Activated CD4-positive, alpha-beta T cell treated with anti-CD3 and anti-CD28 coated beads for 24 hours (primary cell): ENCODE data around the gene GTPBP3.

Source experiments
- DNase-seq, 2 donors: peaks; one replicate each; pipeline ENCODE4 v3.0.0-alpha.2; 2020; ENCODE audit warnings: low read depth in 2 of 2

GTPBP3 gene

DNA sequence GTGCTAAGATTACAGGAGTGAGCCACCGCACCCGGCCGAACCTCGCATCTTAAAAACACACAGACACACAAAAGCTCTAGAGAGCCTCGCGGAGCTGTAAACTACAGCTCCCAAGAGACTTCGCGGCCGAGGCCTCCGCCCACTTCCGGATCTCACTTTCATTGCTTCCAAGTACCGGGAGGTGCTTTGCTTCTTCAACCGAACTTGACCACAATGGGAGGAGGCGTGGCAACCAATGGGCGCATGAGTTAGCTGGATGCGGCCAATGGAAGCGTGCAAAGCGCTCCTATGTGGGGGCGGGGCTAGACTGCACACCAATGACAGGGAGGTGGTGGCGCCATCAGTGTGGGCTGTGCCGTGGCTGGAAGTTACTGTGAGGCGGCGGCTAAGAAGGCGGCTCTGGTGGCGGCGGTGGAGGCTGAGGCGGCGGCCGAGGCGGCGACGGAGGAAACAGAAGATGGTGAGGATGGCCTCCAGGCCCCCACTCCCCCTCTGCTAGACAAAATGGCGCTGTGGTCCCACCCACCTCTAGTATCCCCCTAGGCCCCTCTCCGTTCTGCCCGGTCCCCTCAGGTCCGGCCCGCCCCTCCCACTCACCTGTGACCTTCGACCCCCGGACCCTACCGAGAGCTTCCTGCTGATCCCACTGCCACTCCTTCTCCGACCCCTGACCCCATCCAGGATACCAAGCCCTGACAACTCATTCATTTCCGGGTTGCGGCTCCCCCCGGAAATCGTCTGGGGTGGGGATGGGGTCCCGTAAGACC, 28.0 kb upstream of the GTPBP3 start, which contains the start of gene DDA1:
Gene DDA1 (plus strand): TSS at position 366 of the 767 bp plus-strand sequence. CDS start 92 bp downstream, at position 458.
- peak; percentile 98 to 99 for DNase-seq

DNA sequence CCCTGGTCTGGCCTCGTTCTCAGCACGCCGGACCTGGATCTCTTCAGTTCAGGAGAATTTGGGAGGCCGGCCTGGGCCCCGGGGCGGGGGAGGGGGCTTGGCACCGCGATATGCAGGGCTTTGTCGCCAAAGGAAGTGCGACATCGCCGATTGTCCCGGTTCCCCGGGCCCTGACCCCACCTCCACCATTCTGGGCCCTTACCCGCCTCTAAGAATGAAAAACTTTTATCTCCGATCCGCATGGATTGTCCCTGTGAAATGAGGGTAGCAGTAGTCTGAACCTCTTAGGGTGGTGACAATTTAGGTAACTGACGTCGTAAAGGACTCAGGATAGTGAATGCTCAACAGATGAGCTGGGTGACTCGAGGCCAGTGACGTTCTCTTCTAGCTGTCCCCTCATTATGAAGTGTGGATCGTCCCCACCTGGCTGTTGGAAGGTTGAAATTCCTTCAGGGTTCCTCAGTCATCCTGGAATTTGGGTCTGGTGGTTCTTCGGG, 27.3 kb upstream of the GTPBP3 start:
- DNase-seq: no peak

DNA sequence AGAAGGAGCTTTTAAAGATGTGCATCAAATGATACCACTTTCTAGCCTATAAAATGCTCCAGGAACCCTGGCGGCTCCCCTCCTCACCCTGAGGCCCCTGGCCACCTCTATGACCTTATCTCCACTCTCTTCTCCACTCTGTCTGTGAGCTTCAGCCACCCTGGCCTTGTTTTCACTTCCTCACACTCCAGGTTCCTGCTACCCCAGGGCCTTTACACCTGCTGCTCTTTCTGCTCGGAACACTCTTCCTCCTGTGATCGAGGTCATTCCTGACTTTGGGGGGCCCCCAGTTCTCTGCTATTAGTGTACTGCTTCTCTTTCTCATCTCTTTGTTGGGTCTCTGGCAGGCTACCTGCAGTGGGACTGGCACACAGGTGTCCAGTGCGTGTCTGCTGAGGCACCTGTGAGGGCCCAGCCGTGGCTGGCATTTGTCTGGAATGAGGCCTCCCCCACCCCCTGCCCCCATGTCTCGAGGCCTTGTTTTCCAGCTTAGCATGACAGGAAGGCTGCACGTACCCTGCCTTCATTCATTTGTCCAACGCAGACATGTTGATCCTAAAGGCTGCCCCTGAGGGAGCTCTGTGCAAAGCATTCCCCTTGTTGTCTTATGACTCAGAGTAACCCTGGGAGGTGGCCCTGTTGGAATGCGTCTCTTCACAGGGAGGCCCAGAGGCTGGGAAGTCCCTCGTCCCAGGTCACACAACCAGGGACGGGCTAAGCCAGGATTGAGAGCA, 25.7 kb upstream of the GTPBP3 start:
- no peak for DNase-seq

DNA sequence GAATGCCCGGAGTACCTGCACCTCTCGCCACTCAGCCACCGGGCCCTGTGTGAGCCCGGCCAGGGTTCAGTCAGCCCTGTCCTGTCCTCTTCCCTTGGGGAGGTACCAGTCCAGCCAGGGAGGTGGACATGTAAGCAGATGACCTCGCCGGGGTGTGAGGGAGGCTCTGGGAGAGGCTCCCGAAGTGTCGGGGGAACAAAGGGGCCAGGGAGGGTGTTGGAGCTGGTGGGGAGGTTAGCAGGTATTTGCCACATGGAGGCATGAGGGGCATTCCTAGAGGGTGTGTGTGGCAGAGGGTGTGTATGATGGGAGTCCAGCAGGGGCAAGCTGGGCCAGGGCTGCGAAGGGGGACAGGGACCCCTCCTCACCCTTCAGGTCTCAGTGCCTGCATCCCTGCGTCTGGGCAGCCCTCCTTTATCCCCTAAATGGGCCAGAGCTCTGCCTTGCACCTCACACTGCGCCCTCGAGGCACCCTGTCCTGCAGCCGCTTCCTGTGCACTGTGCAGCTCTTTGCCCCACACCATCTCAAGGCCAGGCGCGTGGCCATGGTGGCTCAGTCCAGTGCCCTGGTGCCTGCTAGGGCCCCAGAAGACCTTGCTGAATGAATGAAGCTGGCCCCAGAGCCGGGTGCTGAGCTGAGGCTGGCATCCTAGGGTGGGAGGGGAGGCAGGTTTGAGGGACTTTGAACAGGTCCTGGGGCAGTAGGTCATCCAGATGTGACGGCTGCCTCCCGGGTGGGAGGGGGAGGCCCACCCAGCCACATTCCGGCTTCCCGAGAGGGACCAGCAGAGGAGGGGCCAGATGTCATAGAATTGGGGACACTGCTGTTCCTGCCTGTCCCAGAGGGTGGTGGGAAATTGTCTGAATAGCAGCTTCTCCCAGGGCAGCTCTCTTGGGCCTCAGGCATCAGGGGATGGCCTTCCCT, 24.9 kb upstream of the GTPBP3 start:
- DNase-seq: no peak

DNA sequence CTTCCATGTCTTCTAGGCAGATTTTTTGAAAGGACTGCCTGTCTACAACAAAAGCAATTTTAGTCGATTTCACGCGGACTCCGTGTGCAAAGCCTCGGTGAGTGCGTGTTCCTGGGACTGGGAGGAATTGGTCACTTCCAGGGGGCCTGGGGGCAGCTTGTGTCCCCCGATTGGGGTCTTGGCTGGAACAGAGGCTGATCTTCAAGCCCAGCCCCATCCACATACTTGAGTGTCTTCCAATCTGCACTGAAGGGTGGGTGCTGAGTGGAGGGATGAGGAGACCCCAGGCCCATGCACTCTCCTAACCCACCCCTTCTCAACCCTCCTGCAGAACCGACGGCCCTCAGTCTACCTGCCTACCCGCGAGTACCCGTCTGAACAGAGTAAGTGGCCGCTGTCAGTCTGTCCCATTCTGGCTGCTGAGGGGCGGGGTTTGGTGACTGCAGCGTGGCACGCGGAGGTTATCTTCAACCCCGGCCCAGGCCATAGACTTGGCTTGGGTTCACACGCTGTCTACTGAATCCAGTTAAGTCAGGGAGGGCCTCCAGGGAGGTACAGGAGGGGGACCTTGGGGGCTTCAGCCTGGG, 23.3 kb upstream of the GTPBP3 start:
- no peak for DNase-seq

DNA sequence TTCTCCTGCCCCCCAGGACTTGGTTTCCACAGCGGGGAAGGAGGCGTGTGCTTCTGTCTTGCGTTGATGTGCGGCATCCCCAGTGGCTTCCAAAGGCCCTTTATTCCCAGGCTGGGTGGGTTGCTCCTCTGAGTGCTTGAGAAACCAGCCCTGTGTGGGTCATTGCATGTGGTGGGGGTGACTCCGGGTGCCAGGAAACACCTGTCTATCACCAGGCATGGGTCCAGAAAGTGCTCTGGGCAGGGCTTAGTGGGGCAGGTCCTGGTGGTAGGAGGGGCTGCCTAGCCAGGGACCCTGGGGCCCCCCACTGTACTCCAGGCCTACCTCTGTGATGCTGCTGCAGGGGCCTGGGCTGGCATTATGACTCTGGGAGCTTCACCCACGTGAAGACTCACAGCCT, 18.4 kb upstream of the GTPBP3 start:
- no peak for DNase-seq

DNA sequence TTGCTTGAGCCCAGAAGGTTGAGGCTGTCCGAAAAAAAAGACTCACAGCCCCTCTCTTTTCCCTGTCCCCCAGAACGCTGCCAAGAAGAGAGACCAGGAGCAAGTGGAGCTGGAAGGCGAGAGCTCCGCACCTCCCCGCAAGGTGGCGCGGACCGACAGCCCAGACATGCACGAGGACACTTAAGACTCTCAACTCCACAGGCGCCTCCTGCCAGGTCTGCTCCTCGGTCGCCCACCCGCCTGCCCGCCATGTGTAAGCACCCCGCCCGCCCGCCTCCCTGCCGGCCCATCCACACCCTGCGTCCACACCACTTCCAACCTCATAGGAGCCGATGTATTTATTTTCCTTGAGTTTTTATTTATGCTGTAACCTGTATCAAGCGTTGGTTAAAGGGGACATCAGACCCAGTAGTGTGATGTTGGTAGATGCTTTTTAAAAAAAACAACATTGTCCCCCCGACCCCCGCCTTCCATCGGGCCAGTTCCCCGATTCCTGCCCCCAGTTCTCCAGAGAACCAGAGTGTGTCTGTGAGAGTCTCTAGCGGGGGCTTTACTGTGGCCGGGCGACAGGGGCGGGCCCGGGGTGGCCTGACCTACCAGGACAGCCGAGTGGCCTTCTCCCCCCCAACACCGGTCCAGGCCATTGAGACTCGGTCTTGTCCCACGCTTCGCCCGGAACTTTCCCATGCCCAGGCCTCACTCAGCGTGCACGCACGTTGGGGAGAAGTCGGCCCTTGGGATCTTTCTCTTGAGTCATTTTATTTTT, 17.7 kb upstream of the GTPBP3 start:
- no peak for DNase-seq

DNA sequence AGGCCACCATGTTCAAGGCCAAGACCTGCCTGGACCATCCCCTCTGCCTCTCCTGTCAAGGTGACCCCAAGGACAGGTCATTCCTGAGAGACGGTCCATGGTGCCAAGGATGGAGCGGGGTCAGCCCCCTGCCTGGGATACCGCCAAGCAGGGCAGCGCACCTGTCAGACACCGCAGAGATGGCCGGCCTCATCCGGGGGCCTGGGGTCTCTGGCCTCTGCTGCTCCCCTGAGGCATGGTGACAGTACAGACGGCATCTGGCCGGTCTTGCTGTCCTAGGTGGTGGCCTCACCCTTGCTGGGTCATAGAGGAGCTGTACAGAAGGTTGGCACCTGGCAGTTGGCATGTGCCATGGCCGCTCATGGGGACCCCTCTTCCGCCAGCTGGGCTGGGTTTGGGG, 16.9 kb upstream of the GTPBP3 start:
- DNase-seq: no peak

DNA sequence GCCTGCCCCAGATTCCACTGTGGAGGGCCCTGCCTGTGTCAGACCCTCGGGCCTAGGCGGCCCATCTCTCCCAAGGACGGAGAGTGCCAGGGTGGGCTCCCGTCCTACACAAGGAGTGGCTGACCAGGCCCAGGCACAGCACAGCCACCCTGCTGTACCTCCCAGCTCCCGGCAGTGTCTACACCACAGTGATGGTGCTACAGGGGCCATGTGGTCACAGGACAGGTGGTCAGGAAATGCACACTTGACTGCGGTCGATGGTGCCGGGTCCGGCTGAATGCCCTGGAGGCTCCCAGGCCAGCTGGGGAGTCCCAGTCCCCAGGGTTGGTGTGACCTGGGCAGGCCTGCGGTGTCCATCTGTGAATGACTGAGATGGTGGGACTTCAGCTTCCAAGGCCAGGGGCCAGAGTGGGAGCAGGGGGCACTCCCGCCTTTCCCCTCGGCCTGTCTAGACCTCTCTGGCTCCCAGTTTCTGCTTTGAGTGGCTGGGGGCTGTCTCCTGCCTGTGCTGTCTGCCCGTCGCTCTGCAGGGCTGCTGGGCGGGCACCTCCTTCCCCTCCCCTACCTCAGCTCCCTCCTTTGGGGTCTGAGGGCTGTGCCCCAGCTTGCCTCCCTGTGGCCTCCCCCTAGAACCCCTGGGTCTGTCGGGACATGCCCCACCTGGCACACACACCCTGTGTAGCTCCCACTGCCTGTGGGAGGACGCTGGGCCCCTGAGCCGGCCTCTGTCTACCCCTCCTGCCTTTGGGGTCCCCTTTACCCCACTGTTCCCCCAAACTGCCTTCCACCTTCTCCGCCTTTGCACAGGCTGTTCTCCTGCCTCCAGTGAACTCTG, 15.5 kb upstream of the GTPBP3 start:
- no peak for DNase-seq

DNA sequence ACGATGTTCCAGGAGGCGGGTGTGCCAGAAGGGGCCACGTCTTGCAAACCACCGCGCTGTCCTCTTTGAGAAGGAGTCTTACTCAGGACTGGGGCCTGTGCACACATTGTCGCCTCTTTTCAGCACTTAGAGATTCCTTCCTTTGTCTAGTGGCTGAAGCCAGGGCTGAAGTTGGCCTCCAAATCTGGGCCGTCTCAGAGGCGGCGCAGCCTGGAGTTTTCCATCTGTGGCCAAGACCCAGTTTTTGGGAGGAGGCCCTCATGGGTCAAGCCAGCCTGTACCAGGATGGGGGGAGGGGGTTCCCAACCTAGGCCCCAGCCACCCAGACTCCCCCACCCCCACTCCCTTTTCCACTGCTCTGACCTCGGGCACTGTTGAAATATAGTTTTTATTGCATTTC, 14.5 kb upstream of the GTPBP3 start:
- no peak for DNase-seq

DNA sequence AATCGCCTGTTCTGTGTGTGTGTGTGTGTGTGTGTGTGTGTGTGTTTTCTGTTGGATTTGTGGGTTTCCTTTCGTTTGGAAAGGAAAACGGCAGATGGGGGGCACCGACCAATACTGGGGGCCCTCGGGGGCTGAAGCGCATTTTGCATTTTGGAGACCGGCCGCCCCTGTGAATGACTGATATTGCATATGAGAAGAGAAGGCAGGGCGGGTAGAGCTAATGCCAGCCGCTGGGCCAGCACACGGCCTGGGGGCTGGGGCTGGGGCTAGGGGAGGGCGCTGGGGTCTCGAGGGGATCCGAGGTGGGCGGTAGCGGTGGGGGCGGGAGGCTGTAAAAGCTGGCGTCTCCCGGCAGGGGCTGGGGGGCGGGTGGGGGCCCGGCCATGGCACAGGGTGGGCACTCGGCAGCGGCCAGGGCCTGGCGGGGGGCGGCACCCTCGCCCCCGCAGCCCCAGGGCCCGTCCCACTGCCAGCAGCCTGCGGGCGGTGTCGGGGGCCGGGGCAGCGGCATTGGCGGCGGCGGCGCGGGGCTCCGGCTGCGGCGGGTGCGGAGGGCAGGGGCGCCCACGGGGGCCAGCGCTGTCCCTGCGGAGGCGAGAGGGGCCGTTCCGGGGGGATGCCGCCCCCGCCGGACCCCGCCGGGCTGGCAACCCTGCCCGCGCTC, 13.9 kb upstream of the GTPBP3 start:
- no peak for DNase-seq

DNA sequence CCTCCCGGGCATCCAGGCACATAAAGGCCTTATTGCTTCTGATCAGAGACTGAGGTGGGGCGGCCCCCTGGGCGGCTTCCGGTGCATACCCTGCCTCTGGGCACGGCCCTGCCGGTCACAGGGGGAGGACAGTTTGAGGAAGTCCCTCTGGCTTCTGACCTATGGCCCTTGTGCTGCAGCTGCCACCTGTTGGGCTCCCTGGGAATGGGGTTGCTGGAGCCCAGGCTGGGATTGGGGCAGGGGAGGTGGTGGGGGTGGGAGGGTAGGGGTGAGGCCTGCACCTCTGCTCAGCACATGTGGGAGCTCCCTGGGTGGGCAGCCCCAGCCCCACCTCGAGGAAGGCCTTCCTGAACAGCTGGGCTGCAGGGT, 13.4 kb upstream of the GTPBP3 start:
- DNase-seq: no peak

DNA sequence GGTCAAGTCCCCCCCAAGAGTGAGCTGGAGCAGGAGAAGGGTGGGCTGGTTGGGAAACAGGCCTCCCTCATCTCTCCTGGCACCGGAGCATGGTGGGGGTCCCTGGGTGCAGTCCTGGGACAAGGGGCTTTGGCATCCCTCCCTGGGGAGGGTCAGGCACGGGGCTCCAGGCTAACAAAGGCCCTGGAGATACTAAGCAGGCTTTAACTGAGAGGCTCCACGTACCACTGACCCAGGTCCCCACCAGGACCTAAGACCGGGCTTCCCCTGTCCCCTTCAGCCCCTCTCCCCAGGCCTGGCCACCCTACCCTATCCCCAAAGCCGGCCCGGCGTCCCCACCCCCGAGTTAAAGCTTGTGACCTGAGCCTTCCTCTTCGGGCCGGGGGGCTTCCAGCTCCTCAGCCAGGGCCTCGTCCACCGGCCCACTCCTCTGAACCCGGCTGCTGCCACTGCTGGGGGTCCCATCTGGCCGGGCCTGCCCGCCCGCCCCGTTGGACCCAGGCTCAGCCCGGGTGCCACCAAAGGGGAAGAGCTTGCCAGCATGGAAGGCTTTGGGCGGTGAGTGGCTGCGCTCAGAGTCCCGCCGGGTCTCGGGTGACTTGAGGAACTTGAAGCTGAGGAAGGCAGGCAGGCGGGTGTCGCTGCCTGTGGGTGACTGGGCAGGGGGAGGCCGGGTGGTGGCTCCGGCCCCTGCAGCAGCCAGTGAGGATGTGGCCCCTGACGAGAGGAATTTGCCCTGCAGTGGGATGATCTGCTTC, 12.8 kb upstream of the GTPBP3 start:
- DNase-seq: no peak

DNA sequence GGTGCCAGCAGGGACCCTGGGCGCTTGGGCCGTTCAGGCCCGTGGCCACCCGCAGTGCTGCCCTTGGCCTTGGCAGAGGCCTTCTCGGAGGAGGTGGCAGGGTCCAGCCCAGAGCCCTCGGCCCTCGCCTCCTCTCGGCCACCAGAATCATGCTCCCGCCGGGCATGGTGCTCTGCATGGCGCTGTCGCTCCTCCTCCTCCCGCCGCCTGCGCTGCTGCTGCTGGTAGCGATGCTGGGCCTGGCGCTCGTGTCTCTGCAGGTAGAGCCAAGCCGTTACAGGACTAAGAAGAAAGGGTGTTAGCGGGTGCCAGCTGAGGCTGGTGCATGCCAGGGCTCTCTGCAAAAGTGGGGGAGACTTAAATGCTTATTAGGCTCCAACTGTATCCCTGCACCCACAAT, 12.2 kb upstream of the GTPBP3 start:
- DNase-seq: no peak

DNA sequence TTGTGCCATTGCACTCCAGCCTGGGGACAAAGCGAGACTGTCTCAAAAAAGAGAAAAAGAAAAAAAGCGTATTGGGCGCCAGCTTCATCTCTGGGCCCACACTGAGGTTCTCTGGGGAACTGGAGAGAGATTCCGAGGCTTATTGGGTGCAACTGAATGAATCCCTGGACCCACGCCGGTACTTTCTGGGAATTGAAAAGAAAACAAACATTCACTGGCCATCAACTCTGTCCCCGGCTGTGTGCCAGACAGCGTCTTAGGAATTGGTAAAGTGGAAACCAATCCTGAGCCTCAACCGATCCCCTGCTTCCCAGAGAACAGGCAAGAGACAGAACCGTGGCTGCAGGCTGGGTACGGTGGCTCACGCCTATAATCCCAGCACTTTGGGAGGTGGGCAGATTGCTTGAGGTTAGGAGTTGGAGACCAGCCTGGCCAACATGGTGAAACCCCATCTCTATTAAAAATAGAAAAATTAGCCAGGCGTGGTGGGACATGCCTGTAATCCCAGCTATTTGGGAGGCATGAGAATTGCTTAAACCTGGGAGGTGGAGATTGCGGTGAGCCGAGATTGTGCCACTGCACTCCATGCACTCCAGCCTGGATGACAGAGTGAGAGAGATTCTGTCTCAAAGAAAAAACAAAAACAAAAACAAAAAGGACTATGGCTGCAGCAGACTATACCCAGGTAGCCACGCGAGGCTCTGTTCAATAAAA, 11.3 kb upstream of the GTPBP3 start:
- no peak for DNase-seq

DNA sequence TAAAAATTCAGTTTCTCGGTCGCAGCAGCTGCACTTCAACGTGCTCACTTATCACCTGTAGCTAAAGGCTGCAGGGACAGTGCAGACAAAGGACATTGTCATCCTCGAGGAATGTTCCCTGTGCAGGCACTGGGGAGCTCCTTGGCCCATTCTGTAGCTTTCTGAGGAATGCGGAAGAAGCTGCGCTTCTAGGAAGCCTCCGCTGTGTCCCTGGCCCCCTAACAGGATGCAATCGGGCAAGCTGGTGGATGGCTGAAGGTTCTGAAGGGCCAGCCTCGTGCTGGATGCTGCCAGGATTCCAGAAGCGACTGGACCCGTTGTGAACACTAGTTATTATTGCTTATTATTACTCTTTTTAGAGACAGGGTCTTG, 10.8 kb upstream of the GTPBP3 start:
- no peak for DNase-seq

DNA sequence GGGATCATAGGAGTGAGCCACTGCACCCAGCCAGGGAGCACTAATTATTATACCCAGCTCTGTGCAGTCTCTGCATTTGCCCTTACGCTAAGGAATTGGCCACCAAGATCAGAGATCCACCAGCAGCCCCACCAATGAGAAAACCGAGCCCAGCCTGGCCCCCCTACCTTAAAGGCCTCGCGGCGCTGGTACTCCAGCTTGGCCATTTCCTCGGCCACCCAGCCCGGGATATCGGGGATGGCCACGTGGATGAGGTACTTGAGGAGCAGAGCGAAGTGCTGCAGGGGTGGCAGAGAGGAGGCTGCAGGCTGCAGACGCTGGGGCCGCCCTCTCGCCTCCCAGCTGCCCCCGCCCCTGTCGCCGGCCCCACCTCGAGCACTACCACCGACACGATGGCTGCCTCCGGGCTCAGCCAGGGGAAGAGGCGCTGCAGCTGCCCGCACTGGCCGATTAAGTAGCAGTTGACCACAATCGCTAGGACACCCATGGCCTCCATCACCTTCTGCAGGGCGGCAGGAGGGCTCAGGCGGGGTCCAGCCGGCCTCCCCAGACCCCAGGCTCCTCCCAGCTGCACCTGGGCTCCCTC, 10.2 kb upstream of the GTPBP3 start:
- no peak for DNase-seq
